Endothelial cell (in vitro differentiated cells): ENCODE data around the gene KCNIP1. TPM values are rescaled to one million over a fixed set of nuclear protein-coding genes. Genes with fewer than 3 reads are reported as not detected.

Experiments
- DNase-seq: peaks from one replicate; pipeline ENCODE4 v3.0.0; 2021; ENCODE audit warnings: low spot score
- H3K27ac Mint-ChIP-seq: one replicate; pipeline ENCODE4 v1.8.0; 2021; ENCODE audit warnings: mixed read lengths, inconsistent platforms; ENCODE audit not compliant: unreplicated experiment
- H3K27me3 Mint-ChIP-seq: one replicate; pipeline ENCODE4 v1.8.0; 2021; ENCODE audit warnings: mild to moderate bottlenecking, moderate library complexity, mixed read lengths, inconsistent platforms; ENCODE audit not compliant: unreplicated experiment
- H3K36me3 Mint-ChIP-seq: one replicate; pipeline ENCODE4 v1.8.0; 2021; ENCODE audit warnings: mild to moderate bottlenecking, low read depth, mixed read lengths, inconsistent platforms; ENCODE audit not compliant: unreplicated experiment
- H3K4me1 Mint-ChIP-seq: one replicate; pipeline ENCODE4 v1.8.0; 2021; ENCODE audit warnings: mild to moderate bottlenecking, mixed read lengths, inconsistent platforms; ENCODE audit not compliant: unreplicated experiment
- H3K4me3 Mint-ChIP-seq: one replicate; pipeline ENCODE4 v1.8.0; 2021; ENCODE audit warnings: mild to moderate bottlenecking, mixed read lengths, inconsistent platforms; ENCODE audit not compliant: unreplicated experiment
- H3K9me3 Mint-ChIP-seq: one replicate; pipeline ENCODE4 v1.8.0; 2021; ENCODE audit warnings: mixed read lengths, inconsistent platforms; ENCODE audit not compliant: unreplicated experiment
- total RNA-seq: library from RNA; stranded (reverse); fragmentation: NEBNext Ultra II Directional; extraction: Animal tissue kit (Norgen Biotek cat#: 25700); gene quantifications from one replicate; pipeline ENCODE4 v1.2.1, GENCODE V29; 2021; ENCODE audit not compliant: unreplicated experiment
- TF ChIP-seq, protein P1 (sequence below): fragments of 200-600 bp; sonication (generic); IDR thresholded peaks from one replicate; pipeline ENCODE4 v1.5.0; 2021; ENCODE audit warnings: antibody characterized with exemption; ENCODE audit not compliant: unreplicated experiment

Gene KCNIP1
- total RNA-seq, 1 donor from 2014 or later: 6.1 TPM

GRCh38 chr5:170771496-170771895 is 267.7 kb downstream of the KCNIP1 start:
- DNase-seq: no peak
- Mint-ChIP-seq H3K4me1 (peaks cover 30% of the 10 kb centered on the region), H3K4me3 (no peak overlapping the region), H3K9me3 (no peaks in the 10 kb centered on the region), H3K36me3 (peaks cover 8% of the 10 kb centered on the region), H3K27me3 (peaks cover 2% of the 10 kb centered on the region), H3K27ac (no peak overlapping the region)
- TF ChIP-seq, protein P1, sequence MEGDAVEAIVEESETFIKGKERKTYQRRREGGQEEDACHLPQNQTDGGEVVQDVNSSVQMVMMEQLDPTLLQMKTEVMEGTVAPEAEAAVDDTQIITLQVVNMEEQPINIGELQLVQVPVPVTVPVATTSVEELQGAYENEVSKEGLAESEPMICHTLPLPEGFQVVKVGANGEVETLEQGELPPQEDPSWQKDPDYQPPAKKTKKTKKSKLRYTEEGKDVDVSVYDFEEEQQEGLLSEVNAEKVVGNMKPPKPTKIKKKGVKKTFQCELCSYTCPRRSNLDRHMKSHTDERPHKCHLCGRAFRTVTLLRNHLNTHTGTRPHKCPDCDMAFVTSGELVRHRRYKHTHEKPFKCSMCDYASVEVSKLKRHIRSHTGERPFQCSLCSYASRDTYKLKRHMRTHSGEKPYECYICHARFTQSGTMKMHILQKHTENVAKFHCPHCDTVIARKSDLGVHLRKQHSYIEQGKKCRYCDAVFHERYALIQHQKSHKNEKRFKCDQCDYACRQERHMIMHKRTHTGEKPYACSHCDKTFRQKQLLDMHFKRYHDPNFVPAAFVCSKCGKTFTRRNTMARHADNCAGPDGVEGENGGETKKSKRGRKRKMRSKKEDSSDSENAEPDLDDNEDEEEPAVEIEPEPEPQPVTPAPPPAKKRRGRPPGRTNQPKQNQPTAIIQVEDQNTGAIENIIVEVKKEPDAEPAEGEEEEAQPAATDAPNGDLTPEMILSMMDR: no peak

DNA sequence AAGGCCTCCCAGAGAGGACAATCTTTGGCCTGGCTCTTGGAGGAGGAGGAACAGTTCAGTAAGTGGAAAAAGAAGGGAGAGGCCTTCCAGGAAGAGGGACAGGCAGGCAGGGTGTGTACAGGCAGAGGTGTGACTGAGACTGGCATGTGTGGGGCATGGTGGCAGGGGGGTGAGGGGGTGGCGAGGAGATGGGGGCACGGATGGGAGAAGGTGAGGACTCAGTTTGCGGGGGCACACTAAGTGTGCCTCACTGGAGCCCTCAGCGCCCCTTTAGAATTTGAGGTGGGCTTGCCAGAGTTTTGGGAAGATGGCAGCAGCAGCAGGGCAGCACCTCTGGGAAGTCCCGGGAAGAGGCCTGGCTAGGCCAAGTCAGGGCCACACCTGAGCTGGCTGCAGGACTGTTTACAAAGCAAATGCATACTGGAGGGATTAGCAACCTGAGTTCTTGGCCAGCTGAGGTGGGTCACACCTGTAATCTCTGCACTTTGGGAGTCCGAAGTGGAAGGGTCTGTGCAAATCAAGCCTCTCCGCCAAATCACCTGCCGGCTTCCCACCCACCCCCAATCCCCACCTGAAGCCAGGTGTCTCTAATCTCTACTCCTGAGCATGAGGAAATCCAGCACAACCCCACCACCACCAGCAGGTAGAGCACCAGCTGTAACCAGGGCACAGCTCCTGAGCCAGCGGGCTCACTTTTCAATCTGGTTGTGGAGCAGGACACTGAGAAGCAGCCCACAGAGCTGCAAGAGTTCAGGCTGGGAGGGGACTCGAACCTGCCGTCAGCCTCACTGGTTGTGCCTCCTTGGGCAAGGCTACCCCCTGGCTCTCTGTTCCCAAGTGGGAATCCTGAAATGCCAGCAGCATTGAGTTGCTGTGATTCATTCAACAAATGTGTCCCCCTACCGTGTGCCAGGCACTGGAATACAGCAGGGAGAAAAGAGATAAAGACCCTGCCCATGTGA is 269.5 kb downstream of the KCNIP1 start:
- peaks cover 2% of the 10 kb centered on the region for H3K27me3 Mint-ChIP-seq
- H3K27ac Mint-ChIP-seq: no peak overlapping the region
- no peak overlapping the region for H3K4me3 Mint-ChIP-seq
- TF ChIP-seq, protein P1: no peak
- H3K4me1 Mint-ChIP-seq: peaks cover 25% of the 10 kb centered on the region
- peaks cover 8% of the 10 kb centered on the region for H3K36me3 Mint-ChIP-seq
- DNase-seq: no peak
- no peaks in the 10 kb centered on the region for H3K9me3 Mint-ChIP-seq

- Mint-ChIP-seq H3K9me3 (no peaks in the 10 kb centered on the region), H3K36me3 (peaks cover 8% of the 10 kb centered on the region), H3K4me1 (peaks cover 20% of the 10 kb centered on the region), H3K27me3 (no peaks in the 10 kb centered on the region), H3K27ac (no peak overlapping the region), H3K4me3 (no peak overlapping the region)
- TF ChIP-seq, protein P1: no peak
- DNase-seq: no peak
Observed at GRCh38 chr5:170774831-170775230, 271.0 kb downstream of the KCNIP1 start.

DNA sequence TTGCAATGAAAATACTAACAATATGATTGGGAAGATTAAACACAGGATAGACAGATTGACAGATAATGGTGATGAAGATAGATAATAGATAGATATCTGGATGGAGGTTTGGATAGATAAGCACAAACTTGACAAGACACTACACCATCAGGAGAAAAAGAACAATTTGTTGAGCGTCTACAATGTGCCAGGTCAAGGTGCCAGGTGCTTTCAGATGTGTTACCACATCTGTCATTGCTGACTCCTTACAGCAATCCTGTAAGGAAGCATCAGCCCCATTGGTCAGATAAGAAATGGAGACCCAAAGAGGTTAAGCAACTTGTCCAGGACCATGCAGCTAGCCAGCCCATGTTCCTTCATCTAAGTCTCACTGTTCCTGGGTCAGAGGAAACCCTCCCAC is 278.1 kb downstream of the KCNIP1 start:
- H3K27me3 Mint-ChIP-seq: no peaks in the 10 kb centered on the region
- no peak overlapping the region for H3K27ac Mint-ChIP-seq
- no peak for DNase-seq
- no peaks in the 10 kb centered on the region for H3K36me3 Mint-ChIP-seq
- H3K4me1 Mint-ChIP-seq: peaks cover 32% of the 10 kb centered on the region
- no peaks in the 10 kb centered on the region for H3K9me3 Mint-ChIP-seq
- TF ChIP-seq, protein P1: no peak
- no peak overlapping the region for H3K4me3 Mint-ChIP-seq

GRCh38 chr5:170782438-170782837 is 278.6 kb downstream of the KCNIP1 start:
- DNase-seq: no peak
- Mint-ChIP-seq H3K27me3 (no peaks in the 10 kb centered on the region), H3K27ac (no peak overlapping the region), H3K9me3 (no peaks in the 10 kb centered on the region), H3K4me1 (peaks cover 36% of the 10 kb centered on the region), H3K4me3 (no peak overlapping the region), H3K36me3 (no peaks in the 10 kb centered on the region)
- TF ChIP-seq, protein P1: no peak
